Lower leg skin (tissue), 4 donors: ENCODE data around the gene KHDRBS2. TPM values are rescaled to one million over a fixed set of nuclear protein-coding genes. Genes with fewer than 3 reads are reported as not detected.

Source experiments
- DNase-seq, 2 donors: peaks; one replicate each; pipeline ENCODE4 v3.0.0-alpha.2; 2019; ENCODE audit warnings: low spot score in 2 of 2
- H3K4me3 ChIP-seq: fragments of 200-600 bp; sonication (generic); 2 replicates; pipeline ENCODE4 v1.5.1; 2017; ENCODE audit warnings: mild to moderate bottlenecking, low read depth; ENCODE audit not compliant: poor library complexity, severe bottlenecking
- POLR2A ChIP-seq, 2 donors: fragments of 450-650 bp; IDR thresholded peaks; one replicate each; pipeline ENCODE4 v1.6.1; 2016 to 2017; ENCODE audit warnings: antibody characterized with exemption in 2 of 2, mild to moderate bottlenecking in 1 of 2, moderate library complexity in 1 of 2
- WGBS, 2 donors: methylation state at CpG; one replicate each; pipeline ENCODE4 v1.1.5; 2018; 5-methylcytosine and 5-hydroxymethylcytosine counted together
- intact Hi-C: fragments of 100-400 bp; cut with DNase I; formaldehyde crosslinking; loops from one replicate; pipeline ENCODE4 v1.15.0; 2023; ENCODE audit warnings: low total_unique reads
- total RNA-seq, 4 donors: library from RNA; depleted of rRNA; stranded (reverse); fragments of >200 nt; gene quantifications; one replicate each; pipeline ENCODE4 v1.1.0, GENCODE V29; 2016
- TF ChIP-seq, protein P1 (sequence below), 3 donors: fragments of 450-650 bp; IDR thresholded peaks; one replicate each; pipeline ENCODE4 v1.5.1; 2016; ENCODE audit warnings: antibody characterized with exemption in 3 of 3, mild to moderate bottlenecking in 3 of 3, moderate library complexity in 2 of 3

Gene KHDRBS2
- total RNA-seq, 4 donors from 2014 or later = 0.19 TPM; not detected in 3

- intact Hi-C loops = no loop called here
- no peak for DNase-seq
- no peak overlapping the region for H3K4me3 ChIP-seq
- TF ChIP-seq POLR2A (IDR thresholded peaks at IDR 0.05) = no peak
- TF ChIP-seq, protein P1, sequence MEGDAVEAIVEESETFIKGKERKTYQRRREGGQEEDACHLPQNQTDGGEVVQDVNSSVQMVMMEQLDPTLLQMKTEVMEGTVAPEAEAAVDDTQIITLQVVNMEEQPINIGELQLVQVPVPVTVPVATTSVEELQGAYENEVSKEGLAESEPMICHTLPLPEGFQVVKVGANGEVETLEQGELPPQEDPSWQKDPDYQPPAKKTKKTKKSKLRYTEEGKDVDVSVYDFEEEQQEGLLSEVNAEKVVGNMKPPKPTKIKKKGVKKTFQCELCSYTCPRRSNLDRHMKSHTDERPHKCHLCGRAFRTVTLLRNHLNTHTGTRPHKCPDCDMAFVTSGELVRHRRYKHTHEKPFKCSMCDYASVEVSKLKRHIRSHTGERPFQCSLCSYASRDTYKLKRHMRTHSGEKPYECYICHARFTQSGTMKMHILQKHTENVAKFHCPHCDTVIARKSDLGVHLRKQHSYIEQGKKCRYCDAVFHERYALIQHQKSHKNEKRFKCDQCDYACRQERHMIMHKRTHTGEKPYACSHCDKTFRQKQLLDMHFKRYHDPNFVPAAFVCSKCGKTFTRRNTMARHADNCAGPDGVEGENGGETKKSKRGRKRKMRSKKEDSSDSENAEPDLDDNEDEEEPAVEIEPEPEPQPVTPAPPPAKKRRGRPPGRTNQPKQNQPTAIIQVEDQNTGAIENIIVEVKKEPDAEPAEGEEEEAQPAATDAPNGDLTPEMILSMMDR (IDR thresholded peaks at IDR 0.05) = no peak
- 73 to 75% methylated on average over 5 of the region's 5 CpGs for WGBS, 2 donors
Observed at GRCh38 chr6:62090442-62091229, 195.4 kb downstream of the KHDRBS2 start.

DNA sequence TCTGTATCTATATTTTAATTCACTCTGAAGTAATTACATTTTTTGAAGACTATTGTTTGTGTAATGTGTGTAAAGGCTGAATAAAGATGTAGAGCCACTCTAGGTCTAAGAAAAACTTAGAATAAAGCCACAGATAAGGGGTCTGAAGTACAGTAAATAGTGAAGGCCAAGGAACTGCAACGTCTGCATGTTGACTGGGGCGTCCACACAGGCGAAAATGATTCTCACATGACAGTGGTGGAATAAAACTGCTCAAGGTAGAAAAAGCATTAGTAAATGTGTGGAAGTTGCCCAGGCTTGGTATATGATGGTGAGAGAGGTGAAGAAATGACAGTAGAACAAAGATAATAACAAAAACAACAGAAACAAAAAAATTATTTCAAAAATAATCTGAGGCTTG lies 196.2 kb downstream of the KHDRBS2 start:
- TF ChIP-seq, protein P1 (IDR thresholded peaks at IDR 0.05) = no peak
- TF ChIP-seq POLR2A (IDR thresholded peaks at IDR 0.05) = no peak
- H3K4me3 ChIP-seq = no peak overlapping the region
- DNase-seq = no peak
- WGBS, 2 donors = 84 to 87% methylated on average over 3 of the region's 3 CpGs
- intact Hi-C loops = no loop called here

- DNase-seq = no peak
- no peak overlapping the region for H3K4me3 ChIP-seq
- TF ChIP-seq, protein P1 (IDR thresholded peaks at IDR 0.05) = no peak
- no peak for TF ChIP-seq POLR2A (IDR thresholded peaks at IDR 0.05)
- 30 to 34% methylated on average over 2 of the region's 2 CpGs for WGBS, 2 donors
- intact Hi-C loops = no loop called here
Observed at GRCh38 chr6:62086047-62086446, 200.0 kb downstream of the KHDRBS2 start.

DNA sequence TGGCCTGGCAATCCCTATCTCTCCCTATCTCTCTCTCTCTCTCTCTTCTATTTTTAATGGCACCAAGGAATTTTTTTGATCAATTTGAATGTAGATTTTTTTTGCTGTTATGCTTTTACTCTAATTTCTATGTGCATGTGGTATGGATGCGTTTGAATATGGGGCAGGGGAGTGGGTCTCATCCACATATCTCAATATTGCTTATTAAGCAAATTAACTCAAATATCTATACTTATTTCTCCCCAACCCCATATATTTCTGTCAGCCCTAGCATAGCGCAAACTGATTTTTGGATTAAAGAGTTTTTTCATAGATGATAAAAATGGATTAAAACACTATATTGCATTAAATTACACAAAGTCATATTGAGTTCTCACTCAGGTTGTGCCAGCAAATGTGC lies 210.2 kb downstream of the KHDRBS2 start:
- 86 to 96% methylated on average over 2 of the region's 2 CpGs for WGBS, 2 donors
- no peak for DNase-seq
- H3K4me3 ChIP-seq = no peak overlapping the region
- intact Hi-C loops = no loop called here
- TF ChIP-seq, protein P1 (IDR thresholded peaks at IDR 0.05) = no peak
- TF ChIP-seq POLR2A (IDR thresholded peaks at IDR 0.05) = no peak

- no peak overlapping the region for H3K4me3 ChIP-seq
- DNase-seq = no peak
- intact Hi-C loops = no loop called here
- 82 to 86% methylated on average over 3 of the region's 3 CpGs for WGBS, 2 donors
- TF ChIP-seq, protein P1 (IDR thresholded peaks at IDR 0.05) = no peak
- TF ChIP-seq POLR2A (IDR thresholded peaks at IDR 0.05) = no peak
Observed at GRCh38 chr6:62059901-62060300, 226.1 kb downstream of the KHDRBS2 start.

- TF ChIP-seq, protein P1 (IDR thresholded peaks at IDR 0.05) = no peak
- TF ChIP-seq POLR2A (IDR thresholded peaks at IDR 0.05) = no peak
- no peak for DNase-seq
- no peak overlapping the region for H3K4me3 ChIP-seq
- intact Hi-C loops = no loop called here
Observed at GRCh38 chr6:62057300-62057699, 228.7 kb downstream of the KHDRBS2 start.
